B cell (primary cell): ENCODE measurements around the gene RSPO3. TPM values are rescaled to one million over a fixed set of nuclear protein-coding genes. Genes with fewer than 3 reads are reported as not detected.

Source experiments
- ATAC-seq: fragments of 200-7000 bp; cut with Tn5 transposase; one replicate; pipeline ENCODE4 v1.10.0; 2021; ENCODE audit warnings: low read depth, mild to moderate bottlenecking, moderate number of reproducible peaks, moderate library complexity
- CTCF ChIA-PET: fragments of 350-600 bp; sonication (Branson Sonifier 250); formaldehyde crosslinking; loops from one replicate; lab custom pipeline; 2021; ENCODE audit warnings: antibody characterized with exemption, inconsistent platforms; lab: Charles Lee
- POLR2A ChIA-PET: fragments of 350-600 bp; sonication (Branson Sonifier 250); formaldehyde crosslinking; loops from one replicate; lab custom pipeline; 2021; ENCODE audit warnings: antibody characterized with exemption; lab: Charles Lee
- DNase-seq: peaks from one replicate; pipeline ENCODE4 v3.0.0; 2013
- H2AFZ ChIP-seq: 2 replicates; pipeline ENCODE4 v1.6.1; 2012; ENCODE audit warnings: mild to moderate bottlenecking, low read depth, low read length; ENCODE audit not compliant: insufficient read depth, poor library complexity, severe bottlenecking
- H3K27ac ChIP-seq, 2 donors: 1 replicate in 1 of 2; 2 replicates in 1 of 2; pipeline ENCODE4 v1.5.1; 2012 to 2013; ENCODE audit warnings: low read length in 2 of 2, mild to moderate bottlenecking in 2 of 2, moderate library complexity in 1 of 2
- H3K27me3 ChIP-seq, 4 experiments: fragments of 200-600 bp in 1 of 4; sonication (generic) in 1 of 4; replicated peaks in 1 of 4; 1 replicate in 2 of 4; 2 replicates in 2 of 4; pipeline versions ENCODE4 v1.6.1 to v1.7.0; 2013 to 2016; ENCODE audit warnings: low read length in 3 of 4, mild to moderate bottlenecking in 2 of 4, mixed read lengths in 1 of 4, moderate library complexity in 1 of 4; ENCODE audit not compliant: insufficient read depth in 4 of 4, control insufficient read depth in 3 of 4; ENCODE audit errors: control extremely low read depth in 1 of 4
- H3K36me3 ChIP-seq, 2 experiments: replicated peaks in 1 of 2; 1 replicate in 1 of 2; 2 replicates in 1 of 2; pipeline versions ENCODE4 v1.6.1 to v1.7.1; 2013; ENCODE audit warnings: low read length in 1 of 2; ENCODE audit not compliant: insufficient read depth in 2 of 2, control insufficient read depth in 1 of 2; ENCODE audit errors: control extremely low read depth in 1 of 2, extremely low read depth in 1 of 2
- H3K4me1 ChIP-seq, 2 donors: fragments of 200-600 bp in 1 of 2; sonication (generic) in 1 of 2; 1 replicate in 1 of 2; 2 replicates in 1 of 2; pipeline versions ENCODE4 v1.5.1 to v1.6.1; 2013 to 2017; ENCODE audit warnings: low read length in 2 of 2; ENCODE audit not compliant: control insufficient read depth in 2 of 2, insufficient read depth in 2 of 2
- H3K4me2 ChIP-seq: replicated peaks from 2 replicates; pipeline ENCODE3; 2012; ENCODE audit warnings: mild to moderate bottlenecking, low read depth, low read length; ENCODE audit not compliant: poor library complexity, severe bottlenecking
- H3K4me3 ChIP-seq, 5 experiments: fragments of 200-600 bp in 1 of 5; sonication (generic) in 1 of 5; 1 replicate in 3 of 5; 2 replicates in 2 of 5; pipeline versions ENCODE4 v1.5.1 to v1.7.0; 2011 to 2016; ENCODE audit warnings: low read length in 4 of 5, mild to moderate bottlenecking in 4 of 5, low read depth in 2 of 5, control low read depth in 1 of 5, moderate library complexity in 1 of 5; ENCODE audit not compliant: insufficient read depth in 1 of 5; ENCODE audit errors: control extremely low read depth in 1 of 5, extremely low read depth in 1 of 5
- H3K79me2 ChIP-seq: fragments of 200-600 bp; sonication (generic); one replicate; pipeline ENCODE4 v1.6.0; 2016; ENCODE audit warnings: low read length; ENCODE audit not compliant: control insufficient read depth, insufficient read depth
- H3K9ac ChIP-seq: fragments of 200-600 bp; sonication (generic); 2 replicates; pipeline ENCODE4 v1.6.1; 2017; ENCODE audit warnings: mild to moderate bottlenecking, low read length, moderate library complexity
- H3K9me3 ChIP-seq, 3 donors: one replicate each; pipeline versions ENCODE4 v1.6.1 to v1.7.1; 2013; ENCODE audit warnings: low read length in 2 of 3; ENCODE audit not compliant: control insufficient read depth in 2 of 3, insufficient read depth in 1 of 3; ENCODE audit errors: control extremely low read depth in 1 of 3
- H4K20me1 ChIP-seq: 2 replicates; pipeline ENCODE4 v1.6.0; 2012; ENCODE audit warnings: mild to moderate bottlenecking, low read length; ENCODE audit not compliant: insufficient read depth, control insufficient read depth, poor library complexity, severe bottlenecking
- H3K27ac Mint-ChIP-seq: one replicate; pipeline ENCODE4 v1.8.0; 2021; ENCODE audit warnings: mixed read lengths
- H3K27me3 Mint-ChIP-seq: one replicate; pipeline ENCODE4 v1.8.0; 2021; ENCODE audit warnings: mixed read lengths
- H3K4me1 Mint-ChIP-seq: one replicate; pipeline ENCODE4 v1.8.0; 2021; ENCODE audit warnings: mixed read lengths
- H3K4me3 Mint-ChIP-seq: one replicate; pipeline ENCODE4 v1.8.0; 2021; ENCODE audit warnings: mixed read lengths
- H3K9me3 Mint-ChIP-seq: one replicate; pipeline ENCODE4 v1.8.0; 2022; ENCODE audit warnings: mixed read lengths; ENCODE audit not compliant: insufficient read depth
- CTCF ChIP-seq: fragments of 200-600 bp; IDR thresholded peaks from one replicate; pipeline ENCODE4 v1.8.0; 2022; ENCODE audit warnings: antibody characterized with exemption, mild to moderate bottlenecking
- EZH2 ChIP-seq: IDR thresholded peaks from 2 replicates; pipeline ENCODE4 v1.6.1; 2012; ENCODE audit warnings: borderline replicate concordance, low read depth, mild to moderate bottlenecking, moderate library complexity, low read length; ENCODE audit not compliant: insufficient read depth, poor library complexity, severe bottlenecking
- WGBS: methylation state at CpG from one replicate; pipeline ENCODE4 v1.1.5; 2013; ENCODE audit warnings: missing lambda C conversion rate; ENCODE audit not compliant: insufficient coverage; 5-methylcytosine and 5-hydroxymethylcytosine counted together
- intact Hi-C: fragments of 100-400 bp; cut with micrococcal nuclease; formaldehyde crosslinking; loops from one replicate; pipeline ENCODE4 v1.10.0; 2022
- polyA plus RNA-seq: library from polyadenylated mRNA; depleted of rRNA; stranded (reverse); fragments of >200 nt; gene quantifications from 2 replicates; pipeline ENCODE4 v1.2.3, GENCODE V29; 2012
- total RNA-seq, 2 donors: library from RNA; stranded (reverse); fragments of 120-200 nt in 1 of 2; gene quantifications; 1 replicate in 1 of 2; 2 replicates in 1 of 2; pipeline versions ENCODE4 v1.2.3 to v1.2.4, GENCODE V29; 2013 to 2022

RSPO3 gene
- total and polyA plus RNA-seq, 2 donors (not counting 1 experiment from before 2014, with no cell fraction given): not detected

DNA sequence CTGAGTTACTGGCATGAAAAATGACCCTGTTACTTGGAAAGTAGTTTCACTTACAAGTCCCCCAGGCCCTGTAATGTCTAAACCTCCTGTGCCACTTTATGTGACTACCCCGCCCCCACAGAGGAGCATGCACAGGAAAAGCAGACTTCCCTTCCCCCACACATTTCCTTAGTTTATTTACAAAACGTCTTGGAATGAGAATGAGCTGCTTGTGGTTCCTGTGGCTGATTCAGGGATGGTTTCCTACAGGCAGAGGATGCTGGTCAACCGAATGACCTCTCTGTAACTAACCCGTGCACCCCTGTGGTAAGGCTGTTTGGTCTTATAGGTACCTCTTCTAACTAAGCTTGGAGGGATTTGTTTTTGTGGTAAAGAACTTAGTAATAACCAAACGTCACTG is 28.5 kb downstream of the RSPO3 start:
- no peaks in the 10 kb centered on the region for H3K79me2 ChIP-seq
- H3K4me1 ChIP-seq: no peaks in the 10 kb centered on the region
- no peaks in the 10 kb centered on the region for H4K20me1 ChIP-seq
- no peak overlapping the region for H2AFZ ChIP-seq
- H3K9me3 ChIP-seq: no peaks in the 10 kb centered on the region
- peaks cover 0 to 2% (median 0%) of the 10 kb centered on the region in 4 experiments for H3K27me3 ChIP-seq
- ATAC-seq (no peak), DNase-seq (no peak)
- no CpG with 5 or more reads among the region's 5 CpGs for WGBS
- no peak overlapping the region for H3K27ac ChIP-seq
- intact Hi-C loops: no loop called here
- no peaks in the 10 kb centered on the region for H3K4me1 Mint-ChIP-seq
- no peak overlapping the region for H3K4me3 Mint-ChIP-seq
- ChIA-PET CTCF (no interaction called here), POLR2A (no interaction called here)
- no peaks in the 10 kb centered on the region for H3K36me3 ChIP-seq
- no peak overlapping the region for H3K27ac Mint-ChIP-seq
- H3K9ac ChIP-seq: no peak overlapping the region
- H3K9me3 Mint-ChIP-seq: no peaks in the 10 kb centered on the region
- TF ChIP-seq EZH2: no peak
- no peak for TF ChIP-seq CTCF
- H3K4me2 ChIP-seq: no peak overlapping the region
- H3K4me3 ChIP-seq: no peak overlapping the region
- H3K27me3 Mint-ChIP-seq: peaks cover 16% of the 10 kb centered on the region

DNA sequence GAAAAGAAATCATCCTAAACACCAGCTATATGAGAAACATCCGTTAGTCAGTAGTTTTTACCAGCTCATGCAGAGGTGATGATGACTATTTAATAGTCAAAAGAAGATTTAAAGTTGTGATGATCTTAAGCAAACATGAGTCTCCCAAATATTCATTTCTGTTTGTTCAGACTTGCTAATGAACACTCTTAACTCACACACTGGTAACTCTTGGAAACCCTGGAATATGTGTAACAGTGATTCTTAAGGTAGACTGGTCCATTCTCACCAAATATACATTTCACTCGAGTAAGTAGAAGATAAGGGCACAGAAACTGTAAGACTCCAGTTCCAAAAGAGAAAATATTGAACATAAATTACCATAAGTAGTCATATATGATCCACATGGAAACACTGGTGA is 29.1 kb downstream of the RSPO3 start:
- no peak overlapping the region for H3K9ac ChIP-seq
- DNase-seq (no peak), ATAC-seq (no peak)
- peaks cover 0 to 2% (median 0%) of the 10 kb centered on the region in 4 experiments for H3K27me3 ChIP-seq
- no peaks in the 10 kb centered on the region for H3K9me3 Mint-ChIP-seq
- H3K27ac Mint-ChIP-seq: no peak overlapping the region
- no peaks in the 10 kb centered on the region for H3K9me3 ChIP-seq
- no peaks in the 10 kb centered on the region for H4K20me1 ChIP-seq
- CTCF ChIA-PET: no interaction called here
- TF ChIP-seq EZH2: no peak
- no peak for TF ChIP-seq CTCF
- H3K4me1 Mint-ChIP-seq: no peaks in the 10 kb centered on the region
- H3K4me3 Mint-ChIP-seq: no peak overlapping the region
- H3K4me1 ChIP-seq: no peaks in the 10 kb centered on the region
- H3K79me2 ChIP-seq: no peaks in the 10 kb centered on the region
- peaks cover 16% of the 10 kb centered on the region for H3K27me3 Mint-ChIP-seq
- H3K4me2 ChIP-seq: no peak overlapping the region
- intact Hi-C loops: no loop called here
- no peaks in the 10 kb centered on the region for H3K36me3 ChIP-seq
- no peak overlapping the region for H2AFZ ChIP-seq
- H3K4me3 ChIP-seq: no peak overlapping the region
- POLR2A ChIA-PET: no interaction called here
- H3K27ac ChIP-seq: no peak overlapping the region
- no CpG with 5 or more reads among the region's 2 CpGs for WGBS
